Measurements from ENCODE around the gene DOK3. TPM values are rescaled to one million over a fixed set of nuclear protein-coding genes. Genes with fewer than 3 reads are reported as not detected.
A peak's percentile ranks its signal among the peaks of the same experiment; 100 is the strongest.

DOK3 gene
- total and polyA plus RNA-seq, 2 of the 13 experiments (the other 11 are each of a cell fraction or from before 2014, with no cell fraction given): 1.4 to 1.5 TPM

DNA sequence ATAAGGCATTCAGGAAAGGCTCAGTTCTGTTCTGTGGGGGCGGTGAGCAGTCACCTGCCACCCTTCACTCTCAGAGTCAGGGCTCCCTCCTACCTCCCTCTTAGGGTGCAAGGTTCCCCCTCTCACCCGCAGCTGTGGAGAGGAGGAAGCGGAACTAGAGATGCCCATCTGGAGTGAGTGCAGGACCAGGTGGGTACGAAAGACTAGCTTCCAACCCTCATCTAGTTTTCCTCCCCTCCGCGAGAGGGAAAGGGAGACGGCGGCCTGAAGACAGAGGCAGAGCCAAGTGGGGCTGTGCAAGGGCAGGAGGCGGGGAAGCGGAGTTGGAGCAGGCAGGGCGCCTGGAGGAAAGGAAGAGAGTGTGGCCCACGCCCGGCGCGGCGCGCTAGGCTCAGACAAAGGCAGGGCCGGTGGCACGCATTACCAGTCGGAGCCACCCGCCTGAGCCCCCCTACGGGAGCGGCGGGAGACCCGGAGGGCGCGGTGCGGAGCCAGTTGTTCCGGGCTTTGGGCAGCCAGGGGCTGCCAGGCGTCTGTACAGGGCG, 55.7 kb downstream of the DOK3 start:
- no peaks in the 10 kb centered on the region; a peak in 1 of 5 replicates for H3K27me3 ChIP-seq (ENCODE audit: control insufficient read depth in 1 of 2, insufficient read depth in 2 of 2, low read length in 2 of 2)
- BruUV-seq (replicated peaks): no TSS peak
- H3K4me2 ChIP-seq (ENCODE audit: low read depth, low read length): peak overlapping the region; percentile 98
- H2AFZ ChIP-seq (ENCODE audit: low read length): no peak overlapping the region
- peak overlapping the region; percentile 81 to 89 (median 87) for H3K4me3 ChIP-seq (replicated peaks in 1 of 3; ENCODE audit: insufficient read depth in 1 of 3, low read depth in 2 of 3, low read length in 3 of 3)
- ATAC-seq (peak; percentile 2), DNase-seq (ENCODE audit: low spot score) (no peak), FAIRE-seq (no peak)
- H3K9me3 ChIP-seq (ENCODE audit: low read length): no peaks in the 10 kb centered on the region
- in situ Hi-C loops (cut with HindIII; ENCODE audit: extremely low pct_ligation_motif_present, low pct_unique_long_range_greater_than_20kb): loop anchor here (25.0 kb wide), 1 partner anchor 342 kb away; no protein-coding TSS in a partner anchor
- H3K79me2 ChIP-seq (ENCODE audit: insufficient read depth, low read length): peaks cover 5% of the 10 kb centered on the region
- ChIA-PET CTCF (ENCODE audit: low intra/inter-chr PET ratio, low total read pairs) (interaction anchor here (1.0 to 4.8 kb wide), 8 partner anchors 27 to 342 kb away, joined by 3 to 54 read pairs (median 8); partner anchors contain the start of gene GRK6), POLR2A (interaction anchor here (0.6 to 4.4 kb wide), 16 partner anchors 12 to 340 kb away, joined by 3 to 29 read pairs (median 7); partner anchors contain the start of genes F12, GRK6 and PDLIM7)
- H4K20me1 ChIP-seq (ENCODE audit: insufficient read depth, low read length): peaks cover 12% of the 10 kb centered on the region; the same call in 1 of the 2 replicates
- intact Hi-C loops (cut with micrococcal nuclease; ENCODE audit: unreplicated experiment): loop anchor here (1.0 kb wide), 2 partner anchors 50 to 64 kb away; no protein-coding TSS in a partner anchor
- peak overlapping the region; percentile 82 for H3K9ac ChIP-seq (ENCODE audit: insufficient read depth, low read depth, low read length)
- H3K27ac ChIP-seq (ENCODE audit: extremely low read length, insufficient read depth, low read length): peak overlapping the region; percentile 84
- 16% methylated on average over 24 of the region's 31 CpGs for WGBS (ENCODE audit: low lambda C conversion rate)
- peaks cover 0 to 4% of the 10 kb centered on the region in 2 experiments; a peak in 2 of 5 replicates for H3K36me3 ChIP-seq (replicated peaks in 1 of 2; ENCODE audit: control insufficient read depth in 1 of 2, insufficient read depth in 2 of 2, low read length in 2 of 2)
- H3K4me1 ChIP-seq (ENCODE audit: insufficient read depth, low read length): peaks cover 41% of the 10 kb centered on the region
- TF ChIP-seq MEF2D (CRISPR knock-in tag; IDR thresholded peaks at IDR 0.05) (no peak), NFATC3 (CRISPR knock-in tag; IDR thresholded peaks at IDR 0.05) (0 out of 2 replicates have a peak, but pooled peaks have one; percentile 23), ZNF343 (CRISPR knock-in tag; IDR thresholded peaks at IDR 0.05) (no peak), AKAP8 (CRISPR knock-in tag; IDR thresholded peaks at IDR 0.05) (peak; percentile 19; the same call in 1 of the 2 replicates), STAG1 (CRISPR knock-in tag; IDR thresholded peaks at IDR 0.05) (no peak), ZNF44 (CRISPR knock-in tag; IDR thresholded peaks at IDR 0.05) (peak; percentile 73; the same call in 1 of the 2 replicates), AGO2 (optimal IDR thresholded peaks at IDR 0.05; ENCODE audit: low read depth, low read length) (peak; percentile 14), ZNF891 (CRISPR knock-in tag; IDR thresholded peaks at IDR 0.05) (no peak), ZMAT3 (CRISPR knock-in tag; conservative IDR thresholded peaks at IDR 0.05) (0 out of 2 replicates have a peak, but pooled peaks have one; percentile 12), HNRNPLL (IDR thresholded peaks at IDR 0.05; ENCODE audit: low read depth, low read length, poor library complexity, severe bottlenecking) (peak; percentile 63), ELF3 (CRISPR knock-in tag; IDR thresholded peaks at IDR 0.05) (0 out of 2 replicates have a peak, but pooled peaks have one; percentile 1), SIN3A (IDR thresholded peaks at IDR 0.05; ENCODE audit: borderline replicate concordance, low read depth, low read length) (0 out of 2 replicates have a peak, but pooled peaks have one; percentile 6), PAX8 (CRISPR knock-in tag; IDR thresholded peaks at IDR 0.05; ENCODE audit: borderline replicate concordance) (no peak), ZNF350 (CRISPR knock-in tag; IDR thresholded peaks at IDR 0.05; ENCODE audit: borderline replicate concordance, low read depth) (peak; percentile 9; the same call in 1 of the 2 replicates), ZNF605 (CRISPR knock-in tag; IDR thresholded peaks at IDR 0.05) (0 out of 2 replicates have a peak, but pooled peaks have one; percentile 24), GLI4 (CRISPR knock-in tag; IDR thresholded peaks at IDR 0.05; ENCODE audit: borderline replicate concordance) (0 out of 2 replicates have a peak, but pooled peaks have one; percentile 55), ZNF598 (CRISPR knock-in tag; IDR thresholded peaks at IDR 0.05; ENCODE audit: borderline replicate concordance) (peak; percentile 61; the same call in 1 of the 2 replicates), ZNF274 (CRISPR knock-in tag; IDR thresholded peaks at IDR 0.05) (0 out of 2 replicates have a peak, but pooled peaks have one; percentile 70), PITX1 (CRISPR knock-in tag; IDR thresholded peaks at IDR 0.05) (peak; percentile 9; the same call in 1 of the 2 replicates), ZNF326 (CRISPR knock-in tag; IDR thresholded peaks at IDR 0.05; ENCODE audit: borderline replicate concordance) (0 out of 2 replicates have a peak, but pooled peaks have one; percentile 45), ZNF441 (CRISPR knock-in tag; IDR thresholded peaks at IDR 0.05; ENCODE audit: borderline replicate concordance) (peak; percentile 75; the same call in 1 of the 2 replicates), CHCHD3 (CRISPR knock-in tag; IDR thresholded peaks at IDR 0.05) (no peak), SUZ12 (IDR thresholded peaks at IDR 0.05; ENCODE audit: low read depth, low read length) (no peak)
- TF ChIP-seq, protein P1, sequence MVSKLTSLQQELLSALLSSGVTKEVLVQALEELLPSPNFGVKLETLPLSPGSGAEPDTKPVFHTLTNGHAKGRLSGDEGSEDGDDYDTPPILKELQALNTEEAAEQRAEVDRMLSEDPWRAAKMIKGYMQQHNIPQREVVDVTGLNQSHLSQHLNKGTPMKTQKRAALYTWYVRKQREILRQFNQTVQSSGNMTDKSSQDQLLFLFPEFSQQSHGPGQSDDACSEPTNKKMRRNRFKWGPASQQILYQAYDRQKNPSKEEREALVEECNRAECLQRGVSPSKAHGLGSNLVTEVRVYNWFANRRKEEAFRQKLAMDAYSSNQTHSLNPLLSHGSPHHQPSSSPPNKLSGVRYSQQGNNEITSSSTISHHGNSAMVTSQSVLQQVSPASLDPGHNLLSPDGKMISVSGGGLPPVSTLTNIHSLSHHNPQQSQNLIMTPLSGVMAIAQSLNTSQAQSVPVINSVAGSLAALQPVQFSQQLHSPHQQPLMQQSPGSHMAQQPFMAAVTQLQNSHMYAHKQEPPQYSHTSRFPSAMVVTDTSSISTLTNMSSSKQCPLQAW (CRISPR knock-in tag; IDR thresholded peaks at IDR 0.05): 0 out of 2 replicates have a peak, but pooled peaks have one; percentile 6
